SK-N-SH treated with all-trans-retinoic acid at 6 μM for 48 hours (cell line): ENCODE data around the gene SNX18.

ENCODE experiments used
- ISL1 ChIP-seq: fragments of 250-450 bp; sonication (Bioruptor Pico); IDR thresholded peaks from 2 replicates; pipeline ENCODE4 v2.1.2; 2022; ENCODE audit warnings: mild to moderate bottlenecking, moderate library complexity
- PATZ1 ChIP-seq: fragments of 250-450 bp; sonication (Bioruptor Pico); IDR thresholded peaks from 2 replicates; pipeline ENCODE4 v1.8.0; 2020; ENCODE audit warnings: mild to moderate bottlenecking, moderate library complexity, borderline replicate concordance
- POU6F1 ChIP-seq: fragments of 250-450 bp; sonication (Bioruptor Pico); IDR thresholded peaks from 2 replicates; pipeline ENCODE4 v1.8.0; 2021; ENCODE audit warnings: low read depth, mild to moderate bottlenecking, moderate library complexity, borderline replicate concordance
- ZFP3 ChIP-seq: fragments of 250-450 bp; sonication (Bioruptor Pico); IDR thresholded peaks from 2 replicates; pipeline ENCODE4 v1.5.0; 2020; ENCODE audit warnings: mild to moderate bottlenecking, moderate library complexity
- ZFP30 ChIP-seq: fragments of 450-650 bp; formaldehyde crosslinking; IDR thresholded peaks from 2 replicates; pipeline ENCODE4 v1.5.0; 2022; ENCODE audit warnings: mild to moderate bottlenecking, moderate library complexity

- TF ChIP-seq POU6F1 (CRISPR knock-in tag) (no peak), PATZ1 (CRISPR knock-in tag) (no peak), ISL1 (CRISPR knock-in tag) (no peak), ZFP30 (CRISPR knock-in tag) (no peak), ZFP3 (CRISPR knock-in tag) (no peak)
Measured at GRCh38 chr5:54518146-54518817, 723 bp downstream of the SNX18 start.
